Calu3 (cell line): ENCODE data around the gene NECTIN4. TPM values are rescaled to one million over a fixed set of nuclear protein-coding genes. Genes with fewer than 3 reads are reported as not detected.

Experiments
- BruUV-seq: library from RNA; stranded (reverse); fragments of 400-500 nt; replicated peaks from 2 replicates; lab custom pipeline; 2021; lab: Mats Ljungman, UMichigan
- CTCF ChIA-PET: fragments of 300-600 bp; sonication (Branson Sonifier 250); formaldehyde crosslinking; loops from one replicate; lab custom pipeline; 2022; ENCODE audit warnings: antibody characterized with exemption; lab: Charles Lee
- DNase-seq: peaks from one replicate; pipeline ENCODE4 v3.0.0; 2022
- H3K27ac Mint-ChIP-seq: one replicate; pipeline ENCODE4 v1.8.0; 2022; ENCODE audit warnings: mixed read lengths; ENCODE audit not compliant: unreplicated experiment
- H3K27me3 Mint-ChIP-seq: one replicate; pipeline ENCODE4 v1.8.0; 2022; ENCODE audit warnings: mixed read lengths; ENCODE audit not compliant: unreplicated experiment
- H3K36me3 Mint-ChIP-seq: one replicate; pipeline ENCODE4 v1.8.0; 2022; ENCODE audit warnings: mild to moderate bottlenecking, moderate library complexity, mixed read lengths; ENCODE audit not compliant: insufficient read depth, unreplicated experiment
- H3K4me1 Mint-ChIP-seq: one replicate; pipeline ENCODE4 v1.8.0; 2022; ENCODE audit warnings: mild to moderate bottlenecking, low read depth, mixed read lengths; ENCODE audit not compliant: unreplicated experiment
- H3K4me3 Mint-ChIP-seq: one replicate; pipeline ENCODE4 v1.8.0; 2022; ENCODE audit warnings: mild to moderate bottlenecking, low read depth, moderate library complexity, mixed read lengths; ENCODE audit not compliant: unreplicated experiment
- H3K9me3 Mint-ChIP-seq: one replicate; pipeline ENCODE4 v1.8.0; 2022; ENCODE audit warnings: low read depth, mixed read lengths; ENCODE audit not compliant: unreplicated experiment
- CTCF ChIP-seq: fragments of 200-600 bp; IDR thresholded peaks from one replicate; pipeline ENCODE4 v1.8.0; 2022; ENCODE audit warnings: antibody characterized with exemption; ENCODE audit not compliant: unreplicated experiment
- intact Hi-C: fragments of 100-400 bp; cut with micrococcal nuclease; formaldehyde crosslinking; loops from one replicate; pipeline ENCODE4 v1.10.0; 2022; ENCODE audit not compliant: unreplicated experiment
- total RNA-seq: library from RNA; stranded (reverse); gene quantifications from 2 replicates; pipeline ENCODE4 v1.2.3, GENCODE V29; 2022

The NECTIN4 gene
- total RNA-seq, 1 experiment from 2014 or later, result 24.9 TPM

DNA sequence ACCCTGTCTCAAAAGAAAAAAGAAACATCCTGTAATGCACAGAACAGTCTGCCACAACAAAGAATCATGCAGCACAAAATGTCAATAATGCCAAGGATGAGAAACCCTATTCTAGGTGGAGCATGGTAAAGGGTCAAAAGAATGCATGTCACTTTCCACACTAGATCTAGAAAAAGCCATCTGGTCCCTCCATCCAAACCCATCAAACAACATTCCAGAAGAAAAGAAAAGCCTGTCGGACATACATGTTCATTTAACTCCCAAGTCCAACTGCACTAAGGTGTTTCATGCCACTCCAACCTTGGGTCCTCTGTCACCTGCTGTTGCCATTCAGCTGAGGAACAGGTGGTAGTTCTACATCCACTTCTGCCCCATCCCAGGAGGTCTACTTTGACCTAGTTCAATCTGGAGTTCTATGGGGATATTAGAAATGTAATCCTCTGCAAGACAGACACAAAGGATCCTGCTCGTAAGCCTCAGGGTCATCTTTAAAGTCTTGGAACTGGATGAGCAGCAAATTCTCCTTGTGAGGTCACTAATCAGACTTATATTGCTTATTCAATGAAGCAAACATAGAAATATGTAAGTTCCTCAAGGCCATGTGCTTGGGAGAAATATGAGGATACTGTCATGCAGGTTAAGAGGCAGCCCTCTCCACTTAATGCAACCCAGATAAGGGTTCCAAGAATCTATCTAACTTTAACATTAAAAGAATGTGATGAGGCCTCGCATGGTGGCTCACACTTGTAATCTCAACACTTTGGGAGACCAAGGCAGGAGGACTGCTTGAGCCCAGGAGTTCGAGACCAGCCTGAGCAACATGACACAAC lies 39.4 kb upstream of the NECTIN4 start:
- no TSS peak for BruUV-seq
- peaks cover 16% of the 10 kb centered on the region for H3K4me1 Mint-ChIP-seq
- no peak overlapping the region for H3K4me3 Mint-ChIP-seq
- DNase-seq, result no peak
- no peak for TF ChIP-seq CTCF
- H3K27me3 Mint-ChIP-seq, result no peaks in the 10 kb centered on the region
- H3K9me3 Mint-ChIP-seq, result no peaks in the 10 kb centered on the region
- intact Hi-C loops, result no loop called here
- CTCF ChIA-PET, result interaction anchor here (0.6 to 1.3 kb wide), 2 partner anchors 11 to 152 kb away, joined by 3 to 6 read pairs; partner anchors contain the start of genes NIT1 and PFDN2
- H3K27ac Mint-ChIP-seq, result no peak overlapping the region
- peaks cover 46% of the 10 kb centered on the region for H3K36me3 Mint-ChIP-seq

DNA sequence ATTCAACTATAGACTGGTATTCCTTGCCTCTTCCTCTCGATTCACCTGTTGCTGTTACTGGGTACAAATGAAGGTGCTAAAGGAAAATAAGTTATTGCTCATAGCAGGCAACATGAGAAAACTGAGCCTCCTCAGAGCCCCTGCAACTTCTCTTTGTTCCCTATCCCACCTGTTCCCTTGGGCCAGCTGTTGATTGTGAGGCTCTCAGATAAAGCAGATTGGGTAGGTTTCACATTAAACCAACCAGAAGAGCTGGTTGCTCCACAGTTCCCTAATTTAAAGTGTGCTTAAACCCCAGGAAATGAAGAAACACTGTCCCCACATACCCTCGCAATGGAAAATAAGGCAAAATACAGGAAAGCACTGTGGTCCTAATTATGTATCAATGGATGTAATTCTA lies 38.3 kb upstream of the NECTIN4 start:
- H3K4me1 Mint-ChIP-seq, result peaks cover 16% of the 10 kb centered on the region
- no peaks in the 10 kb centered on the region for H3K9me3 Mint-ChIP-seq
- CTCF ChIA-PET, result interaction anchor here (0.6 to 1.3 kb wide), 2 partner anchors 10 to 151 kb away, joined by 3 to 6 read pairs; partner anchors contain the start of genes NIT1 and PFDN2
- H3K4me3 Mint-ChIP-seq, result no peak overlapping the region
- no TSS peak for BruUV-seq
- TF ChIP-seq CTCF, result no peak
- H3K27me3 Mint-ChIP-seq, result no peaks in the 10 kb centered on the region
- peaks cover 57% of the 10 kb centered on the region for H3K36me3 Mint-ChIP-seq
- DNase-seq, result no peak
- H3K27ac Mint-ChIP-seq, result no peak overlapping the region
- intact Hi-C loops, result no loop called here

GRCh38 chr1:161122967-161123366 lies 33.6 kb upstream of the NECTIN4 start:
- H3K27me3 Mint-ChIP-seq, result no peaks in the 10 kb centered on the region
- CTCF ChIA-PET, result no interaction called here
- peaks cover 16% of the 10 kb centered on the region for H3K4me1 Mint-ChIP-seq
- intact Hi-C loops, result no loop called here
- no TSS peak for BruUV-seq
- H3K36me3 Mint-ChIP-seq, result peaks cover 84% of the 10 kb centered on the region
- no peak for TF ChIP-seq CTCF
- DNase-seq, result no peak
- no peaks in the 10 kb centered on the region for H3K9me3 Mint-ChIP-seq
- H3K4me3 Mint-ChIP-seq, result no peak overlapping the region
- H3K27ac Mint-ChIP-seq, result no peak overlapping the region

GRCh38 chr1:161121834-161122233 lies 32.5 kb upstream of the NECTIN4 start:
- Mint-ChIP-seq H3K27ac (no peak overlapping the region), H3K9me3 (no peaks in the 10 kb centered on the region), H3K27me3 (no peaks in the 10 kb centered on the region), H3K4me3 (no peak overlapping the region), H3K36me3 (peaks cover 90% of the 10 kb centered on the region), H3K4me1 (peaks cover 16% of the 10 kb centered on the region)
- CTCF ChIA-PET, result interaction anchor here (0.7 to 0.8 kb wide), 2 partner anchors 104 to 151 kb away, joined by 4 to 9 read pairs; partner anchors contain the start of gene TOMM40L
- no TSS peak for BruUV-seq
- DNase-seq, result no peak
- no peak for TF ChIP-seq CTCF
- intact Hi-C loops, result no loop called here
